HG02840 (cell line): ENCODE results near the gene PIPOX.

Source experiments
- ATAC-seq: cut with Tn5 transposase; IDR thresholded peaks from one replicate; pipeline ENCODE4 v1.9.1; 2021; ENCODE audit warnings: mild to moderate bottlenecking, moderate library complexity, moderate number of reproducible peaks; ENCODE audit not compliant: unreplicated experiment, low FRiP score

The PIPOX gene

GRCh38 chr17:29093090-29093871 lies 50.3 kb downstream of the PIPOX start:
- no peak for ATAC-seq

- no peak for ATAC-seq
These were observed 51.3 kb downstream of the PIPOX start for GRCh38 chr17:29094101-29094708.

GRCh38 chr17:29095439-29095838 lies 52.5 kb downstream of the PIPOX start:
- ATAC-seq = no peak

GRCh38 chr17:29096094-29096493 lies 53.2 kb downstream of the PIPOX start:
- no peak for ATAC-seq

GRCh38 chr17:29099527-29099926 lies 56.6 kb downstream of the PIPOX start:
- ATAC-seq = no peak

- no peak for ATAC-seq
These were observed 57.4 kb downstream of the PIPOX start for GRCh38 chr17:29100296-29100695.

GRCh38 chr17:29102046-29102445 lies 59.1 kb downstream of the PIPOX start:
- ATAC-seq = no peak

- no peak for ATAC-seq
These were observed 59.8 kb downstream of the PIPOX start for GRCh38 chr17:29102741-29103181.

GRCh38 chr17:29103341-29103740 lies 60.4 kb downstream of the PIPOX start:
- no peak for ATAC-seq
